ENCODE measurements around the gene PER3.

Gene PER3

DNA sequence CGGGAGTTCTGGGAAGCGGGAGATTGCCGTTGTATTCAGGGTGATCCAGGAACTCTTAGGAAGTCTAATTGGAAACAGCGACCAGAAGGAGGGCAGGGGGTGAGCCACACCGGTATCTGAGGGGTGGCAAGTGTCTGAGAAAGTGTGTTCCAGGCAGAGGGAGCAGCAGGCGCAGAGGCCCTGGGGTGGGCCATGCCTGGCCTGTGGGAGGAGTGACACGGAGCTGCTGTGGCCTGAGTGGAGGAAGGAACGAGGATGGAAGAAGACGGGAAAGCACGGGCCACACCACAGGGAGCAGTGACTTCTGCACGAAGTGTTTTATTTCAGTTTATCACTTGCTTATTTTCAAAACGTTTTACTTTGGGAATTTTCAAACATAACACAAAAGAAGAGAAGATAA is 11.3 kb downstream of the PER3 start:
- no peak for TF ChIP-seq CTCF (IDR thresholded peaks at IDR 0.05; ENCODE audit: extremely low read depth, insufficient read depth, missing control alignments)
- DNase-seq (ENCODE audit: low spot score), result no peak
- in situ Hi-C loops (cut with MboI; ENCODE audit: low pct_unique_long_range_greater_than_20kb, low sequenced_read_pairs, unreplicated experiment), result no loop called here

DNA sequence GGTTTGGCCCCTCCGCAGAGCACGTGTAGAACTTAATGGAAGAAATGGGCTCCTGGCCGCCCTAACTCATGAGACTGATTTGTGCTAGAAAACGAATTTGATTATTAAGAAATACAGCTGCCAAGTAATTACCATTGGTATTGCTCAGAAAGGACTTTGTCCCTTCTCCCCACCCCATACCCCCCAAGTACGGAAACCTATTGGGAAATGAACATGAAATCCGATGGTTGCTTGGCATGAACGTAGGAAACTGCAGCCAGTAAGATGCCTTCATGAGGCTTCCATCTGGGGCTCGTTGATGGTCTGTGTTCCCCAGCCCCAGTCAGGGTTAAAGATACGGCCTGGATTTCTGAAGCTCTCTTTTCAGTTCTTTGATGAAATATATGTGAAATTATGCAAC is 21.4 kb downstream of the PER3 start:
- in situ Hi-C loops (cut with MboI; ENCODE audit: low pct_unique_long_range_greater_than_20kb, low sequenced_read_pairs, unreplicated experiment), result no loop called here
- no peak for TF ChIP-seq CTCF (IDR thresholded peaks at IDR 0.05; ENCODE audit: extremely low read depth, insufficient read depth, missing control alignments)
- no peak for DNase-seq (ENCODE audit: low spot score)

- TF ChIP-seq CTCF (IDR thresholded peaks at IDR 0.05; ENCODE audit: extremely low read depth, insufficient read depth, missing control alignments), result peak; percentile 59
- DNase-seq (ENCODE audit: low spot score), result peak; percentile 40
- in situ Hi-C loops (cut with MboI; ENCODE audit: low pct_unique_long_range_greater_than_20kb, low sequenced_read_pairs, unreplicated experiment), result no loop called here
Observed at GRCh38 chr1:7808253-7808844, 24.3 kb downstream of the PER3 start.

DNA sequence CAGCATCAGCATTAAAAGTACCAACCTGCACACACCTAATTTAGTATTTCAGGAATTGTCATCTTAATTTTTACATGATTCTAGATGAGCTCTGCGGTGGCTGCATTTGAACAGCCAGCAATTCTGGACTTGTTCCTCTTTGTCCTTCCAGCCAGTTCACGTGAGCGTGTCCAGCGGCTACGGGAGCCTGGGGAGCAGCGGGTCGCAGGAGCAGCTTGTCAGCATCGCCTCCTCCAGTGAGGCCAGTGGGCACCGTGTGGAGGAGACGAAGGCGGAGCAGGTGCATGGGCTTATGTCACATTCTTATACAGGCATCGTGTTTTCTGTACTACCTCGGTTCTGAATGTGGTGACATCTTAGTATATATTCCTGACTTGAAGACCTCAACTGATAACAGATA is 25.7 kb downstream of the PER3 start:
- in situ Hi-C loops (cut with MboI; ENCODE audit: low pct_unique_long_range_greater_than_20kb, low sequenced_read_pairs, unreplicated experiment), result no loop called here
- no peak for TF ChIP-seq CTCF (IDR thresholded peaks at IDR 0.05; ENCODE audit: extremely low read depth, insufficient read depth, missing control alignments)
- no peak for DNase-seq (ENCODE audit: low spot score)

- no peak for TF ChIP-seq CTCF (IDR thresholded peaks at IDR 0.05; ENCODE audit: extremely low read depth, insufficient read depth, missing control alignments)
- in situ Hi-C loops (cut with MboI; ENCODE audit: low pct_unique_long_range_greater_than_20kb, low sequenced_read_pairs, unreplicated experiment), result no loop called here
- DNase-seq (ENCODE audit: low spot score), result no peak
Observed at GRCh38 chr1:7810395-7810794, 26.3 kb downstream of the PER3 start.

DNA sequence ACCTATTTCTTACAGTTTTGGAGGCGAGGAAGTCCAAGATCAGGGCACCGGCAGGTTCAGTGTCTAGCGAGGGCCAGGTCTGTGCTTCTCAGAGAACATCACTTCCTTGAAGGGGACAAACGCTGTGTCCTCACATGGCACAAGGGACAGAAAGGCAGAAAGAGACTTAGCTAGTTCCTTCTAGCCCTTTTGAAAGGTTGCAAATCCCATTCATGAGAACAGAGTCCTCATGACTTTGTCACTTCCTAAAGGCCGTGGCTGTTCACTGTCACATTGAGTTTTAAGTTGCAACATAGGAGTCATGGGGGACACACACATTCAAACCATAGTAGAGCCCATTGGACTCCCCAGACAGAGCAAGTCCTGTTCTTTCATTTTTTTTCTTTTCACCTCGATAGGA is 27.4 kb downstream of the PER3 start:
- in situ Hi-C loops (cut with MboI; ENCODE audit: low pct_unique_long_range_greater_than_20kb, low sequenced_read_pairs, unreplicated experiment), result no loop called here
- DNase-seq (ENCODE audit: low spot score), result no peak

More for the DNA sequence above, 27.4 kb downstream of the PER3 start:
- TF ChIP-seq CTCF (IDR thresholded peaks at IDR 0.05; ENCODE audit: extremely low read depth, insufficient read depth, missing control alignments), result no peak

Measured in GM13977 (cell line).